CD14-positive monocyte (primary cell): Measurements from ENCODE around the gene ZBTB4. TPM values are rescaled to one million over a fixed set of nuclear protein-coding genes. Genes with fewer than 3 reads are reported as not detected.

Experiments
- DNase-seq, 3 donors: peaks; one replicate each; pipeline ENCODE4 v3.0.0-alpha.2; 2011 to 2022
- H2AFZ ChIP-seq: 2 replicates; pipeline ENCODE4 v1.6.0; 2012; ENCODE audit warnings: mild to moderate bottlenecking, low read depth, low read length, inconsistent platforms; ENCODE audit not compliant: insufficient read depth, poor library complexity, severe bottlenecking
- H3K27ac ChIP-seq, 2 donors: 1 replicate in 1 of 2; 2 replicates in 1 of 2; pipeline ENCODE4 v1.5.1; 2012 to 2013; ENCODE audit warnings: low read length in 2 of 2, control low read depth in 1 of 2, inconsistent platforms in 1 of 2, low read depth in 1 of 2, mild to moderate bottlenecking in 1 of 2
- H3K27me3 ChIP-seq, 2 donors: one replicate each; pipeline versions ENCODE4 v1.6.0 to v1.6.1; 2011 to 2013; ENCODE audit warnings: low read length in 2 of 2; ENCODE audit not compliant: control insufficient read depth in 2 of 2, insufficient read depth in 2 of 2
- H3K36me3 ChIP-seq, 2 donors: replicated peaks in 1 of 2; 1 replicate in 1 of 2; 2 replicates in 1 of 2; pipeline versions ENCODE4 v1.5.1 to v1.6.1; 2012 to 2013; ENCODE audit warnings: low read length in 2 of 2, control low read depth in 1 of 2, inconsistent platforms in 1 of 2, mild to moderate bottlenecking in 1 of 2; ENCODE audit not compliant: insufficient read depth in 2 of 2, control insufficient read depth in 1 of 2
- H3K4me1 ChIP-seq, 2 donors: 1 replicate in 1 of 2; 2 replicates in 1 of 2; pipeline versions ENCODE4 v1.5.1 to v1.6.1; 2012 to 2013; ENCODE audit warnings: low read length in 2 of 2, control low read depth in 1 of 2, inconsistent platforms in 1 of 2, mild to moderate bottlenecking in 1 of 2, moderate library complexity in 1 of 2; ENCODE audit not compliant: insufficient read depth in 2 of 2, control insufficient read depth in 1 of 2
- H3K4me2 ChIP-seq: replicated peaks from 2 replicates; pipeline ENCODE3; 2012; ENCODE audit warnings: low read length, moderate library complexity, mild to moderate bottlenecking; ENCODE audit not compliant: poor library complexity, severe bottlenecking; ENCODE audit errors: extremely low read depth
- H3K4me3 ChIP-seq, 3 experiments: fragments of 200-600 bp in 1 of 3; sonication (generic) in 1 of 3; replicated peaks in 1 of 3; 1 replicate in 2 of 3; 2 replicates in 1 of 3; pipeline ENCODE4 v1.5.1; 2011 to 2013; ENCODE audit warnings: low read length in 3 of 3, mild to moderate bottlenecking in 3 of 3, control low read depth in 2 of 3, low read depth in 2 of 3, inconsistent platforms in 1 of 3, moderate library complexity in 1 of 3
- H3K79me2 ChIP-seq: 2 replicates; pipeline ENCODE4 v1.6.0; 2012; ENCODE audit warnings: mild to moderate bottlenecking, control low read depth, inconsistent platforms, low read length, moderate library complexity; ENCODE audit not compliant: insufficient read depth
- H3K9ac ChIP-seq: 2 replicates; pipeline ENCODE4 v1.6.0; 2017; ENCODE audit warnings: low read length, mild to moderate bottlenecking; ENCODE audit not compliant: insufficient read depth, poor library complexity, severe bottlenecking
- H3K9me3 ChIP-seq, 2 donors: replicated peaks in 1 of 2; 1 replicate in 1 of 2; 2 replicates in 1 of 2; pipeline versions ENCODE4 v1.5.1 to v1.6.1; 2012 to 2013; ENCODE audit warnings: low read length in 2 of 2, control low read depth in 1 of 2; ENCODE audit not compliant: control insufficient read depth in 1 of 2, insufficient read depth in 1 of 2
- H4K20me1 ChIP-seq: 2 replicates; pipeline ENCODE4 v1.6.0; 2012; ENCODE audit warnings: mild to moderate bottlenecking, low read length, control low read depth, moderate library complexity; ENCODE audit not compliant: insufficient read depth
- H3K27ac Mint-ChIP-seq, 7 donors: one replicate each; pipeline ENCODE4 v1.8.0; 2020; ENCODE audit warnings: mild to moderate bottlenecking in 7 of 7, mixed read lengths in 7 of 7, moderate library complexity in 6 of 7, inconsistent platforms in 2 of 7
- H3K27me3 Mint-ChIP-seq, 3 donors: one replicate each; pipeline ENCODE4 v1.8.0; 2021 to 2022; ENCODE audit warnings: low read depth in 3 of 3, mild to moderate bottlenecking in 3 of 3, mixed read lengths in 3 of 3, moderate library complexity in 3 of 3, inconsistent platforms in 1 of 3
- H3K36me3 Mint-ChIP-seq, 2 donors: one replicate each; pipeline ENCODE4 v1.8.0; 2020; ENCODE audit warnings: mixed read lengths in 2 of 2, inconsistent platforms in 1 of 2, mild to moderate bottlenecking in 1 of 2
- H3K4me1 Mint-ChIP-seq: one replicate; pipeline ENCODE4 v1.8.0; 2020; ENCODE audit warnings: mild to moderate bottlenecking, mixed read lengths
- H3K4me3 Mint-ChIP-seq, 2 donors: one replicate each; pipeline ENCODE4 v1.8.0; 2020; ENCODE audit warnings: mild to moderate bottlenecking in 2 of 2, mixed read lengths in 2 of 2, moderate library complexity in 1 of 2
- H3K9me3 Mint-ChIP-seq, 7 donors: one replicate each; pipeline ENCODE4 v1.8.0; 2020 to 2022; ENCODE audit warnings: mixed read lengths in 7 of 7, mild to moderate bottlenecking in 6 of 7, moderate library complexity in 6 of 7, inconsistent platforms in 2 of 7
- WGBS: methylation state at CpG from one replicate; pipeline ENCODE4 v1.1.5; 2013; ENCODE audit warnings: missing lambda C conversion rate; ENCODE audit not compliant: insufficient coverage; 5-methylcytosine and 5-hydroxymethylcytosine counted together
- intact Hi-C, 2 donors: fragments of 100-400 bp; cut with micrococcal nuclease; formaldehyde crosslinking; loops; one replicate each; pipeline versions ENCODE4 v1.15.0 to v1.15.1; 2023
- polyA plus RNA-seq, 3 donors: library from polyadenylated mRNA; depleted of rRNA in 1 of 3; unstranded in 2 of 3; stranded (reverse) in 1 of 3; fragments of 300-500 nt in 2 of 3; fragments of >200 nt in 1 of 3; fragmentation: Illumina TruSeq in 2 of 3; gene quantifications; 1 replicate in 2 of 3; 2 replicates in 1 of 3; pipeline ENCODE4 v1.2.3, GENCODE V29; 2012 to 2021
- TF ChIP-seq, protein P1 (sequence below): fragments of 200-600 bp; IDR thresholded peaks from one replicate; pipeline ENCODE4 v1.8.0; 2022; ENCODE audit warnings: antibody characterized with exemption, mild to moderate bottlenecking

Gene ZBTB4
- polyA plus RNA-seq, 3 donors, result 3.4 to 8.1 (median 4.4) TPM

DNA sequence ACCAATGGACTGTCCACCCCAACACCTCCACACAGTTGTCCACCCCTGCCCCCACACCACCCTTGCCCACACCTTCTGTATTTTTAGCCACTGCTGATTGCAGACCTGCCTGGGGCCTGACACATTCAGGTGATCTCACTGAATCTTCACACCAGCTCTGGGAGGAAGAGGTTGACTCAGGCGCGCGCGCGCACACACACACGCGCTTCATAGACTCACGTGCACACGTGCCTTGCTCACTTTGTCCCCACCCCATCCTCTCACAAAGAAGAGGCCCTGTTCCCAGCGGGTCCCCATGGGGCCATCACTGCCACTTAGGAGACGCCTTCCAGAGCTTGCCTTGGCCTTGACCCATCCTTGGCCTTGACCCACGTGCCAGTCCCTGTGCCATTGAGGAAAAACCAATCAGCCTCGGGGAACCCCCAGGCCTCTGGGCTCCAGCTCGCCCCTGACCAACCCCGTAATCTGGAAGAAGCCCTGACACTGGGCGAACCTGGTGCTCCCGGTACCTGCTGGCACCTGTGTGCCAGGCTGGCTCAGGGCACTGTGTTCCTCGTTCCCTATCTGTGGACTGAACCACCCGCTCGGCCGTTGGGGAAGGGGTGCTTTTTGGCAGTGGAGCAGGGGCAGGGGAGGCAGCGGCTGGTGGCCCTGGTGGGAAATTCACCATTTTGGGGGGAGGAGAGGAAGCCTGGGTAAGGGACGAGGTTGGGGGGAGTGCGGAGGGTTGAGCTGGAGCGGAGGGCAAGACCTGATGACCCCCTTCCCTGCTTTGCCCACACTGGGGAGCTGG is 68.6 kb downstream of the ZBTB4 start:
- Mint-ChIP-seq H3K36me3 (peaks cover 0 to 2% of the 10 kb centered on the region in 2 donors), H3K9me3 (peaks cover 0 to 4% (median 0%) of the 10 kb centered on the region in 7 donors), H3K27me3 (peaks cover 30 to 43% (median 36%) of the 10 kb centered on the region in 3 donors), H3K27ac (no peak overlapping the region), H3K4me3 (no peak overlapping the region), H3K4me1 (peaks cover 7% of the 10 kb centered on the region)
- H3K27ac ChIP-seq, result no peak overlapping the region
- H4K20me1 ChIP-seq, result no peaks in the 10 kb centered on the region
- no peaks in the 10 kb centered on the region for H3K4me1 ChIP-seq
- no peaks in the 10 kb centered on the region for H3K9me3 ChIP-seq
- H3K4me3 ChIP-seq, result no peak overlapping the region
- no peak overlapping the region for H3K4me2 ChIP-seq
- no peaks in the 10 kb centered on the region for H3K36me3 ChIP-seq
- H3K27me3 ChIP-seq, result peaks cover 2 to 27% of the 10 kb centered on the region in 2 donors
- TF ChIP-seq, protein P1, sequence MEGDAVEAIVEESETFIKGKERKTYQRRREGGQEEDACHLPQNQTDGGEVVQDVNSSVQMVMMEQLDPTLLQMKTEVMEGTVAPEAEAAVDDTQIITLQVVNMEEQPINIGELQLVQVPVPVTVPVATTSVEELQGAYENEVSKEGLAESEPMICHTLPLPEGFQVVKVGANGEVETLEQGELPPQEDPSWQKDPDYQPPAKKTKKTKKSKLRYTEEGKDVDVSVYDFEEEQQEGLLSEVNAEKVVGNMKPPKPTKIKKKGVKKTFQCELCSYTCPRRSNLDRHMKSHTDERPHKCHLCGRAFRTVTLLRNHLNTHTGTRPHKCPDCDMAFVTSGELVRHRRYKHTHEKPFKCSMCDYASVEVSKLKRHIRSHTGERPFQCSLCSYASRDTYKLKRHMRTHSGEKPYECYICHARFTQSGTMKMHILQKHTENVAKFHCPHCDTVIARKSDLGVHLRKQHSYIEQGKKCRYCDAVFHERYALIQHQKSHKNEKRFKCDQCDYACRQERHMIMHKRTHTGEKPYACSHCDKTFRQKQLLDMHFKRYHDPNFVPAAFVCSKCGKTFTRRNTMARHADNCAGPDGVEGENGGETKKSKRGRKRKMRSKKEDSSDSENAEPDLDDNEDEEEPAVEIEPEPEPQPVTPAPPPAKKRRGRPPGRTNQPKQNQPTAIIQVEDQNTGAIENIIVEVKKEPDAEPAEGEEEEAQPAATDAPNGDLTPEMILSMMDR, result no peak
- no peak for DNase-seq
- H3K9ac ChIP-seq, result no peak overlapping the region
- H3K79me2 ChIP-seq, result no peaks in the 10 kb centered on the region
- WGBS, result 94% methylated on average over 23 of the region's 25 CpGs
- H2AFZ ChIP-seq, result no peak overlapping the region
- intact Hi-C loops, result no loop called here

DNA sequence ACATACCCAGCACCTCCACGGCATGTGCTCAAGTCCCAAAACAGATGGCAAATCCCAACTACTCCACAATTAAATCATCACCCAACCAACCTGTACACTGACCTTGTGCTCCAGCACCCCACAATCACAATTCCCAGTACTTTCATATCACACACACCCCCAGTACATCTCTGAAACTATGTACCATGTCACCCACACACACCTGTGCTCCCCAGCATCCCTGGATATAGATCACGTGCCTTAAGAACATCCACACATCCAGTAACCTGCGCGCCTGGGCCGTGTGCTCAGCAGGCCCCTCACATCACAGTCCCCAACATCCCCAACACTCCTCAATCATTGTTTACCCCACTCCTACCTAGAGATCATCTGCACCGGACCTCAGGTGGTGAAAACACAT is 69.7 kb downstream of the ZBTB4 start:
- Mint-ChIP-seq H3K27me3 (peaks cover 37 to 50% (median 46%) of the 10 kb centered on the region in 3 donors), H3K4me3 (peak overlapping the region in 1 of 2 donors; percentile 31), H3K36me3 (peaks cover 0 to 5% of the 10 kb centered on the region in 2 donors), H3K27ac (peak overlapping the region in 1 of 7 donors; percentile 10), H3K9me3 (peaks cover 0 to 8% (median 3%) of the 10 kb centered on the region in 7 donors), H3K4me1 (peaks cover 13% of the 10 kb centered on the region)
- no peak overlapping the region for H3K4me2 ChIP-seq
- no peak overlapping the region for H3K9ac ChIP-seq
- no peak overlapping the region for H3K27ac ChIP-seq
- H3K27me3 ChIP-seq, result peaks cover 4 to 37% of the 10 kb centered on the region in 2 donors
- peaks cover 4 to 9% of the 10 kb centered on the region in 2 donors for H3K4me1 ChIP-seq
- no peaks in the 10 kb centered on the region for H3K36me3 ChIP-seq
- H3K79me2 ChIP-seq, result no peaks in the 10 kb centered on the region
- H3K4me3 ChIP-seq, result no peak overlapping the region
- 100% methylated on average over 6 of the region's 6 CpGs for WGBS
- no peak overlapping the region for H2AFZ ChIP-seq
- intact Hi-C loops, result loop anchor here in 1 of 2 donors (10.0 kb wide), 1 partner anchor 195 kb away; the partner anchor contains the start of genes ACADVL and DLG4
- no peaks in the 10 kb centered on the region for H4K20me1 ChIP-seq
- DNase-seq, result no peak
- H3K9me3 ChIP-seq, result no peaks in the 10 kb centered on the region
- TF ChIP-seq, protein P1, result no peak

Other genes starting within 250 kb of the ZBTB4 start
- gene DVL2, start 245.1 kb downstream of the ZBTB4 start, polyA plus RNA-seq, result 1 to 10 TPM; 6.7 to 7.8 (median 7.0) TPM
- gene PHF23, start 240.2 kb downstream of the ZBTB4 start, polyA plus RNA-seq, result 10 to 100 TPM; 12.0 to 18.0 (median 12.9) TPM
- gene GABARAP, start 237.2 kb downstream of the ZBTB4 start, polyA plus RNA-seq, result 1,000 to 10,000 TPM; 1,029 to 2,937 (median 2,814) TPM
- 100 to 1,000 TPM in 1 of 3 donors, 10 to 100 TPM in 2; 29.5 to 198 (median 38.3) TPM for gene CTDNEP1, start 227.9 kb downstream of the ZBTB4 start, polyA plus RNA-seq
- 10 to 100 TPM; 36.1 to 49.5 (median 44.1) TPM for gene ELP5, start 227.4 kb downstream of the ZBTB4 start, polyA plus RNA-seq
- 10 to 100 TPM in 1 of 3 donors, 1 to 10 TPM in 1, under 1 TPM in 1; 0.49 to 13.4 (median 2.1) TPM for gene CLDN7, start 217.2 kb downstream of the ZBTB4 start, polyA plus RNA-seq
- gene SLC2A4, start 197.9 kb downstream of the ZBTB4 start, polyA plus RNA-seq, result not detected
- not detected for gene YBX2, start 185.0 kb downstream of the ZBTB4 start, polyA plus RNA-seq
- gene EIF5A, start 172.0 kb downstream of the ZBTB4 start, polyA plus RNA-seq, result 100 to 1,000 TPM; 465 to 511 (median 485) TPM
- 100 to 1,000 TPM in 1 of 3 donors, 10 to 100 TPM in 2; 53.5 to 162 (median 59.6) TPM for gene GPS2, start 164.3 kb downstream of the ZBTB4 start, polyA plus RNA-seq
- 10 to 100 TPM in 1 of 3 donors, under 1 TPM in 2; 0.35 to 42.6 (median 0.44) TPM for gene NEURL4, start 150.3 kb downstream of the ZBTB4 start, polyA plus RNA-seq
- gene ACAP1, start 143.1 kb downstream of the ZBTB4 start, polyA plus RNA-seq, result 10 to 100 TPM; 32.1 to 68.5 (median 40.5) TPM
- 1 to 10 TPM; 3.4 to 5.6 (median 3.6) TPM for gene KCTD11, start 127.5 kb downstream of the ZBTB4 start, polyA plus RNA-seq
- gene TMEM95, start 124.5 kb downstream of the ZBTB4 start, polyA plus RNA-seq, result not detected
- gene TNK1, start 98.5 kb downstream of the ZBTB4 start, polyA plus RNA-seq, result not detected
- 10 to 100 TPM; 37.6 to 70.4 (median 45.7) TPM for gene PLSCR3, start 85.1 kb downstream of the ZBTB4 start, polyA plus RNA-seq
- gene TMEM256, start 75.5 kb downstream of the ZBTB4 start, polyA plus RNA-seq, result 10 to 100 TPM; 39.2 to 81.4 (median 72.6) TPM
- under 1 TPM in 1 of 3 donors, not detected in 2; 0.55 TPM for gene NLGN2, start 71.8 kb downstream of the ZBTB4 start, polyA plus RNA-seq
- gene SPEM1, start 59.3 kb downstream of the ZBTB4 start, polyA plus RNA-seq, result not detected
- not detected for gene SPEM2, start 54.0 kb downstream of the ZBTB4 start, polyA plus RNA-seq
- gene SPEM3, start 50.8 kb downstream of the ZBTB4 start, polyA plus RNA-seq, result not detected
- 10 to 100 TPM in 1 of 3 donors, 1 to 10 TPM in 2; 5.1 to 11.3 (median 9.8) TPM for gene TMEM102, start 44.2 kb downstream of the ZBTB4 start, polyA plus RNA-seq
- 1 to 10 TPM in 1 of 3 donors, not detected in 2; 2.2 TPM for gene FGF11, start 40.1 kb downstream of the ZBTB4 start, polyA plus RNA-seq
- 10 to 100 TPM in 2 of 3 donors, 1 to 10 TPM in 1; 9.3 to 15.7 (median 14.7) TPM for gene CHRNB1, start 34.6 kb downstream of the ZBTB4 start, polyA plus RNA-seq
- gene SLC35G6, start 1.8 kb upstream of the ZBTB4 start, polyA plus RNA-seq, result not detected
- 10 to 100 TPM; 12.1 to 27.9 (median 25.4) TPM for gene POLR2A, start 4.7 kb upstream of the ZBTB4 start, polyA plus RNA-seq
- gene TNFSF12, start 69.4 kb upstream of the ZBTB4 start, polyA plus RNA-seq, result 10 to 100 TPM; 37.7 to 98.3 (median 50.2) TPM
- gene TNFSF13, start 79.1 kb upstream of the ZBTB4 start, polyA plus RNA-seq, result 100 to 1,000 TPM; 236 to 523 (median 491) TPM
- 100 to 1,000 TPM in 1 of 3 donors, 1 to 10 TPM in 2; 2.9 to 140 (median 5.6) TPM for gene SENP3, start 82.3 kb upstream of the ZBTB4 start, polyA plus RNA-seq
- gene CD68, start 100.0 kb upstream of the ZBTB4 start, polyA plus RNA-seq, result 100 to 1,000 TPM; 642 to 884 (median 744) TPM
- gene MPDU1, start 104.2 kb upstream of the ZBTB4 start, polyA plus RNA-seq, result 100 to 1,000 TPM; 100 to 107 (median 103) TPM
- 1 to 10 TPM in 2 of 3 donors, under 1 TPM in 1; 0.86 to 1.2 (median 1.1) TPM for gene SOX15, start 110.5 kb upstream of the ZBTB4 start, polyA plus RNA-seq
- 10 to 100 TPM in 1 of 3 donors, 1 to 10 TPM in 2; 6.2 to 23.0 (median 9.2) TPM for gene FXR2, start 135.3 kb upstream of the ZBTB4 start, polyA plus RNA-seq
- gene SAT2, start 148.2 kb upstream of the ZBTB4 start, polyA plus RNA-seq, result 100 to 1,000 TPM in 1 of 3 donors, 10 to 100 TPM in 2; 83.4 to 155 (median 89.8) TPM
- under 1 TPM in 2 of 3 donors, not detected in 1; 0.43 TPM for gene SHBG, start 150.5 kb upstream of the ZBTB4 start, polyA plus RNA-seq
- gene ATP1B2, start 171.3 kb upstream of the ZBTB4 start, polyA plus RNA-seq, result under 1 TPM in 1 of 3 donors, not detected in 2; 0.07 TPM
- gene TP53, start 207.9 kb upstream of the ZBTB4 start, polyA plus RNA-seq, result 10 to 100 TPM; 16.2 to 35.1 (median 25.8) TPM
- 1 to 10 TPM; 6.3 to 9.8 (median 9.1) TPM for gene WRAP53, start 208.8 kb upstream of the ZBTB4 start, polyA plus RNA-seq
- under 1 TPM in 1 of 3 donors, not detected in 2; 0.01 TPM for gene EFNB3, start 225.6 kb upstream of the ZBTB4 start, polyA plus RNA-seq
- under 1 TPM in 2 of 3 donors, not detected in 1; 0.03 to 0.15 TPM for gene DNAH2, start 238.1 kb upstream of the ZBTB4 start, polyA plus RNA-seq